SK-N-SH (cell line): Measurements from ENCODE around the gene DHCR24.

ENCODE experiments used
- CTCF ChIP-seq: fragments of 200-600 bp; sonication (generic); IDR thresholded peaks from 2 replicates; pipeline ENCODE4 v1.6.1; 2017; ENCODE audit warnings: antibody characterized with exemption, mild to moderate bottlenecking, moderate library complexity
- EP300 ChIP-seq, 2 experiments: IDR thresholded peaks; 2 replicates each; pipeline versions ENCODE4 v1.4.0 to v1.6.1; 2012; ENCODE audit warnings: borderline replicate concordance in 1 of 2, low read depth in 1 of 2, low read length in 1 of 2
- MAX ChIP-seq: IDR thresholded peaks from 2 replicates; pipeline ENCODE4 v1.4.0; 2012; ENCODE audit warnings: low read depth
- MXI1 ChIP-seq: IDR thresholded peaks from 2 replicates; pipeline ENCODE4 v1.6.1; 2012; ENCODE audit warnings: mild to moderate bottlenecking, low read depth, low read length, improper control_type of control experiment
- POLR2AphosphoS5 ChIP-seq: IDR thresholded peaks from 2 replicates; pipeline ENCODE4 v1.6.1; 2012; ENCODE audit warnings: low read depth, low read length

- TF ChIP-seq MAX, result no peak
- TF ChIP-seq EP300 (IDR thresholded peaks at IDR 0.05; ENCODE audit: borderline replicate concordance in 1 of 2, low read depth in 1 of 2, low read length in 1 of 2), result no peak
- TF ChIP-seq POLR2AphosphoS5, result no peak
- no peak for TF ChIP-seq CTCF
- TF ChIP-seq MXI1, result no peak
Observed at GRCh38 chr1:54919367-54920359, 32.7 kb upstream of the DHCR24 start.
